ENCODE results near the gene LDLRAD4.
A peak's percentile ranks its signal among the peaks of the same experiment; 100 is the strongest.

LDLRAD4 gene

GRCh38 chr18:13376298-13376840, 157.8 kb downstream of the LDLRAD4 start:
- peak; percentile 67 for DNase-seq

GRCh38 chr18:13376841-13377351, 158.3 kb downstream of the LDLRAD4 start:
- DNase-seq, result peak; percentile 70

- DNase-seq, result peak; percentile 60
These were observed 158.9 kb downstream of the LDLRAD4 start for GRCh38 chr18:13377496-13377895.

GRCh38 chr18:13378150-13378549, 159.6 kb downstream of the LDLRAD4 start:
- DNase-seq, result peak; percentile 46

- no peak for DNase-seq
These were observed 160.7 kb downstream of the LDLRAD4 start for GRCh38 chr18:13379062-13379865.

- DNase-seq, result no peak
These were observed 161.6 kb downstream of the LDLRAD4 start for GRCh38 chr18:13379930-13380690.

GRCh38 chr18:13380691-13381070, 162.1 kb downstream of the LDLRAD4 start:
- no peak for DNase-seq

GRCh38 chr18:13381331-13381730, 162.8 kb downstream of the LDLRAD4 start:
- no peak for DNase-seq

- DNase-seq, result peak; percentile 77
These were observed 163.4 kb downstream of the LDLRAD4 start for GRCh38 chr18:13381944-13382365.

- DNase-seq, result peak; percentile 83
These were observed 163.9 kb downstream of the LDLRAD4 start for GRCh38 chr18:13382366-13382953.

- DNase-seq, result peak; percentile 46
These were observed 164.6 kb downstream of the LDLRAD4 start for GRCh38 chr18:13382954-13383827.

GRCh38 chr18:13386891-13387801, 168.6 kb downstream of the LDLRAD4 start:
- no peak for DNase-seq

- no peak for DNase-seq
These were observed 169.4 kb downstream of the LDLRAD4 start for GRCh38 chr18:13387855-13388548.

- no peak for DNase-seq
These were observed 170.3 kb downstream of the LDLRAD4 start for GRCh38 chr18:13388586-13389490.

- DNase-seq, result no peak
These were observed 171.1 kb downstream of the LDLRAD4 start for GRCh38 chr18:13389491-13390131.

- no peak for DNase-seq
These were observed 171.6 kb downstream of the LDLRAD4 start for GRCh38 chr18:13390196-13390595.

GRCh38 chr18:13390711-13391110, 172.2 kb downstream of the LDLRAD4 start:
- DNase-seq, result no peak

- no peak for DNase-seq
These were observed 173.6 kb downstream of the LDLRAD4 start for GRCh38 chr18:13392029-13392750.
